ENCODE data around the gene FAM124B.
"Not testable (repeated sequence)": the region's sequence is repeated elsewhere in the genome, so short reads cannot be mapped to it uniquely, and the experiment has no call there.

Gene FAM124B

DNA sequence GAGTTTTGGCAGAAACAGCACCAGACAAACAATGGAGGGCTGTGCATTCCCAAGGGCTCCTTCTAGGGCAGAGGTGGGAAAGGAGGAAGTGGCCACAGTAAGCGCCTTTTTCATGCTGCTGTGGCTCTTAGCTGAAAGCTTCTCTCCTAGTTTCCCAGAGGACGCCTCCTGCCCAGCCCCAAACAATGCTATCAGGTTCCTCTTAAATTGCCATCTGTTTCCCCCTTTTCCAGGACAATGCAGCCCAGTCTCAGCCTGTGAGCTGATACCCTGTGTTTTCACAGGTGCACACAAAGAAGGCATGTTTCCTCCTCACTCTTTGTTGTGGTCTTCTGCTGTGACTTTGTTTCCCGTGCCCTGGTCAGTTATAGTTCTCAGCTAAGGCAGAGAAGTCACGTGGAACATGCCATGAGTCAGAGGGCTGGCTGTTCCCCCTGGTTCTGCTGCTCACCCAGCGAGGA, 5.4 kb upstream of the FAM124B start:
- no peak for TF ChIP-seq POLR2AphosphoS5 (IDR thresholded peaks at IDR 0.05; ENCODE audit: borderline replicate concordance, low read depth, low read length)
- no peak for TF ChIP-seq FOXP2 (optimal IDR thresholded peaks at IDR 0.05; ENCODE audit: control extremely low read depth, extremely low read length, insufficient read depth)
- TF ChIP-seq EZH2 (IDR thresholded peaks at IDR 0.05), result no peak
- Histone ChIP-seq H3K9me3 (ENCODE audit: low read depth, low read length) (no peaks in the 10 kb centered on the region), H3K4me3 (no peak overlapping the region), H3K36me3 (ENCODE audit: insufficient read depth, low read length) (no peaks in the 10 kb centered on the region), H3K9ac (ENCODE audit: insufficient read length) (no peak overlapping the region), H3K27ac (no peak overlapping the region)
- DNase-seq (ENCODE audit: low read depth, low spot score), result no peak

DNA sequence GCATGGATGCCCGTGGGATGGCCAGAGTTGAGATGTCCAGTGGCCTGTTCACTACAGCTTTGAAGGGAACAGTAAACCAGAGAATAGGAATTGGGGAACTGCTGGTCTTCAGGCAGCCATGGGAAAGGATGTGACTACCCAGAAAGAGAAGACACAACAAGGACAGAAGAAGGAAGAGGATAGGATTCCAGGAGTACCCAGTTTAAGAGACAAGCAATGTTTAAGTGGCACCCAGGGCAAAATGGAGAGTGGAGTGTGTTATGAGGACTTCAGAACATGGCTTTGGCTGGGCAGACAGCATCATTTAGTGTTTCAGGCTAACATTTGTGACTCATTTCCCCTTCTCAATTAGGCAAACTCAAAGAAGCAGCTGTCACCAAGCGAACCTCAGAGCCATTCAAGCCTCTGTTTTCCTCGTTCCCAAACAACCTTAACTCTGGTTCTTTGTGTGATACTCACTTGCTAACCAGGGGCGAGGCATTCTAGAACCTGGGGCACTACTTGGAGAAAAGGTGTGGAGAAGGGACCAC, 4.0 kb upstream of the FAM124B start:
- no peak for DNase-seq (ENCODE audit: low read depth, low spot score)
- no peaks in the 10 kb centered on the region for H3K36me3 ChIP-seq (ENCODE audit: insufficient read depth, low read length)
- no peak overlapping the region for H3K9ac ChIP-seq (ENCODE audit: insufficient read length)
- TF ChIP-seq FOXP2 (optimal IDR thresholded peaks at IDR 0.05; ENCODE audit: control extremely low read depth, extremely low read length, insufficient read depth) (no peak), POLR2AphosphoS5 (IDR thresholded peaks at IDR 0.05; ENCODE audit: borderline replicate concordance, low read depth, low read length) (no peak), EZH2 (IDR thresholded peaks at IDR 0.05) (no peak)
- H3K9me3 ChIP-seq (ENCODE audit: low read depth, low read length), result no peaks in the 10 kb centered on the region
- H3K27ac ChIP-seq, result no peak overlapping the region
- no peak overlapping the region for H3K4me3 ChIP-seq

DNA sequence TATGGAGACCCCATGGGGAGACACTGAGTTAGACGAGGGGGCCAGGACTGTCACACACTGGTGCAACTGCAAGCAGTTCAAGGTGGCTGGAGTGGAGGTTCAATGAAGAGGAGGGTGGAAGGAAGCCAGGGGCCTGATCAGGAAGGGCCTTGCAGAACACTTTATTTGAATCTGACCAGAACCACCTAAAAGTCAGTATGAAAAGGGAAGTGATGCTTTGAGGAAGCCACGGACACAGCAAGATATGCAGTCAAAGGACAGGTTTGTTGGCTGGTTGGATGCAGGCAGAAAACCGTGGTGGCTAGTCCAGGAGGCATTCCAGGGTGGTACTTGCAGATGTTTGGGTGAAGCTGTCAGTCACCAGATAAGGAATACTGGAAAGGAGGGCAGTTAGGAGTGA, 3.5 kb upstream of the FAM124B start:
- no peaks in the 10 kb centered on the region for H3K36me3 ChIP-seq (ENCODE audit: insufficient read depth, low read length)
- no peak for TF ChIP-seq POLR2AphosphoS5 (IDR thresholded peaks at IDR 0.05; ENCODE audit: borderline replicate concordance, low read depth, low read length)
- no peak for TF ChIP-seq EZH2 (IDR thresholded peaks at IDR 0.05)
- TF ChIP-seq FOXP2 (optimal IDR thresholded peaks at IDR 0.05; ENCODE audit: control extremely low read depth, extremely low read length, insufficient read depth), result no peak
- no peaks in the 10 kb centered on the region for H3K9me3 ChIP-seq (ENCODE audit: low read depth, low read length)
- H3K9ac ChIP-seq (ENCODE audit: insufficient read length), result no peak overlapping the region
- no peak overlapping the region for H3K27ac ChIP-seq
- DNase-seq (ENCODE audit: low read depth, low spot score), result no peak
- H3K4me3 ChIP-seq, result no peak overlapping the region

DNA sequence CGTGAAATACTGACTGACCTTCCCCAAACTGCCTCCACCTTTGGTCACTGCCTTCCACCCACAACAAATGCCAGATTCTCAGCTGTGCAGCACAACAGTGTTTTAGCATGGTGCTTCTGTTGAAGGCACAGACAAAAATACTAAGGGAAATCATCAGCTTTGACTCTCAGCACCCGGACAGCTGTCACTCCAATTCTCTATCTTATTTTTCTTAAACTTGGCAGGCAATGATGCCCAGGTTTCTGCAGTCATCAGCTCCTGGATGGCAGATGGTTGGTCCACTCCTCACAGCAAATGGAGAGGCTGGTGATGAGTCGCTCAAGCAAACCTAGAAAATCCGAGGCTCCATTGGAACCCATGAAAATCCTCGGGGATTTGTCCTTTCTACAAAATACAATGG, 2.9 kb upstream of the FAM124B start:
- Histone ChIP-seq H3K27ac (no peak overlapping the region), H3K4me3 (no peak overlapping the region), H3K9ac (ENCODE audit: insufficient read length) (no peak overlapping the region), H3K9me3 (ENCODE audit: low read depth, low read length) (no peaks in the 10 kb centered on the region), H3K36me3 (ENCODE audit: insufficient read depth, low read length) (no peaks in the 10 kb centered on the region)
- no peak for DNase-seq (ENCODE audit: low read depth, low spot score)
- TF ChIP-seq EZH2 (IDR thresholded peaks at IDR 0.05) (no peak), FOXP2 (optimal IDR thresholded peaks at IDR 0.05; ENCODE audit: control extremely low read depth, extremely low read length, insufficient read depth) (no peak), POLR2AphosphoS5 (IDR thresholded peaks at IDR 0.05; ENCODE audit: borderline replicate concordance, low read depth, low read length) (no peak)

DNA sequence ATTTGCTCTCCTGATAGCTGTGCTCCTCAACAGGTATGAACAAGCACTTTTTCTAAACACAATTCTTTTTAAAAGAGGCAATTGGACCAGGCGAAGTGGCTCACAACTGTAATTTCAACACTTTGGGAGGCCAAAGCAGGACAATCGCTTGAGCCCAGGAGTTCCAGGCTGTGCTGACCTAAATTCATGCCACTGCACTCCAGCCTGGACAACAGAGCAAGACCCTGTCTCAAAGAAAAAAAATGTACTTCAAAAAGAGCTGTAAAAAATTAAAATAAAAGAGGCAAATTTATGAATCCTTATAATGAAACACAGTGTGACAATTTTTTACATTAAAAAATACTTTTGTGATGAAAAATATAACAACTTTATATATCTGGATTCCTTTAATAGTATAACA, 1.8 kb upstream of the FAM124B start:
- DNase-seq (ENCODE audit: low read depth, low spot score), result no peak
- Histone ChIP-seq H3K9ac (ENCODE audit: insufficient read length) (no peak overlapping the region), H3K36me3 (ENCODE audit: insufficient read depth, low read length) (no peaks in the 10 kb centered on the region), H3K27ac (no peak overlapping the region), H3K9me3 (ENCODE audit: low read depth, low read length) (no peaks in the 10 kb centered on the region), H3K4me3 (no peak overlapping the region)
- TF ChIP-seq EZH2 (IDR thresholded peaks at IDR 0.05) (no peak), POLR2AphosphoS5 (IDR thresholded peaks at IDR 0.05; ENCODE audit: borderline replicate concordance, low read depth, low read length) (no peak)

DNA sequence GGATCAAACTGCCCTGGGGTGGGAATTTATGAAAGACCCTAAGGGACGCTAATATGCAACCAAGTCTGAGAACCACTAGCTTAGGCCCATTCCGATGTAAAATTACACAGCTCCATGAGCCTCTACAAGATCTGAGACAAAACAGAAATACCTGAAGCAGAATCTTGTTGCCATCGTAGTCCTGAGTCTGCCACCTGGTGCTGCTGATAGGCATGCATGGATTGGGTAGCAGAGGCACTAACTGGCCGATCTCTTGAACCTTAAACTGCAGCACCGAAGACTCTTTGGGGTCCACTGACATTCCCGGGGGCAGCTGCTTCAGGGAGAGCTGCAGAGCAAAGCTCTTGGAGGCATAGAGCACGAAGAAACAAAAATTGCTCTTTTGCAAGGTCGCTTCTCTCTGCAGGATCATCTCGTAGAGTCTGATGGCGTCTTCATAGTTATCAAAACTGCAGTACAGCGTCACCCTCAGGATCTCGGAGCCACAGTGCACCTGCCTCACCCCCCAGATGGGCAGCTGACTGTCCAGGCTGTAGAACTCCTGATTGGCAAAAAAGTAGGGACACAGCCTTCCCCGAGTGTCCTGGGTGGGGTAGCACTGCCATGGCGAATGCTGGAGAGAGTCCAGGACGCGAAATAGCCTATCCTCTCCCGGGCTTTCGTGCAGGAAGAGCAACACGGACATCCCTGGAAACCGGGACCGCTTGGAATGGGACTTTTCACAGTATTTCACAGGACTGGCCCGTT, 848 bp downstream of the FAM124B start:
- TF ChIP-seq POLR2AphosphoS5 (IDR thresholded peaks at IDR 0.05; ENCODE audit: borderline replicate concordance, low read depth, low read length), result no peak
- no peak for TF ChIP-seq FOXP2 (optimal IDR thresholded peaks at IDR 0.05; ENCODE audit: control extremely low read depth, extremely low read length, insufficient read depth)
- TF ChIP-seq EZH2 (IDR thresholded peaks at IDR 0.05), result no peak
- no peak overlapping the region for H3K9ac ChIP-seq (ENCODE audit: insufficient read length)
- H3K4me3 ChIP-seq, result no peak overlapping the region

DNA sequence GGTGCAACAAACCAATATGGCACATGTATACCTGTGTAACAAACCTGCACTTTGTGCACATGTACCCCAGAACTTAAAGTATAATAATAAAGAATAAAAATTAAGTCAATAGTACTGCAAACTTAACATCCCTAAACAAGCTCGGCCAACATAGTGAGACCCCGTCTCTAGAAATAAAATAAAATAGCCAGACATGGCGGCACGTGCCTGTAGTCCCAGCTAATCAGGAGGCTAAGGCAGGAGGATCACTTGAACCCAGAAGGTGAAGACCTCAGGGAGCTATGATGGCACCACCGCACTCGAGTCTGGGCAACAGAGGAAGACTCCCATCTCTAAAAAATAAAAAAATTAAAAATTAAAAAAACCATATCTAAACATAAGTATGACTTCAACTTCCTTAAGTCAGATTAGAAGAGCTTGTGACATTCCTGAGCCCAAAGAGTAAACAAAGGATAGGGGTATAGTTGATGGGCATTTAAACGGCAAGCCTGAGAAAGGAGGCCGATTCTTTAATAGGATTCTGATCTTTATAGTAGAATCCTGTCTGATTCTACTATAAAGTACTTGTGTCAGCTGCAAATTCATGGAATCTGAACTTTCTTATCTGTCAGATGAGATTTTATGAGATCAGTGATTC, 1.6 kb downstream of the FAM124B start:
- no peak for TF ChIP-seq EZH2 (IDR thresholded peaks at IDR 0.05)
- no peak for TF ChIP-seq POLR2AphosphoS5 (IDR thresholded peaks at IDR 0.05; ENCODE audit: borderline replicate concordance, low read depth, low read length)
- no peak for TF ChIP-seq FOXP2 (optimal IDR thresholded peaks at IDR 0.05; ENCODE audit: control extremely low read depth, extremely low read length, insufficient read depth)
- Histone ChIP-seq H3K36me3 (ENCODE audit: insufficient read depth, low read length) (no peaks in the 10 kb centered on the region), H3K27ac (no peak overlapping the region), H3K9ac (ENCODE audit: insufficient read length) (no peak overlapping the region), H3K9me3 (ENCODE audit: low read depth, low read length) (no peaks in the 10 kb centered on the region), H3K4me3 (no peak overlapping the region)
- DNase-seq (ENCODE audit: low read depth, low spot score), result no peak

More for the DNA sequence above, 848 bp downstream of the FAM124B start:
- no peaks in the 10 kb centered on the region for H3K36me3 ChIP-seq (ENCODE audit: insufficient read depth, low read length)
- H3K9me3 ChIP-seq (ENCODE audit: low read depth, low read length), result no peaks in the 10 kb centered on the region
- DNase-seq (ENCODE audit: low read depth, low spot score), result no peak
- H3K27ac ChIP-seq, result no peak overlapping the region

DNA sequence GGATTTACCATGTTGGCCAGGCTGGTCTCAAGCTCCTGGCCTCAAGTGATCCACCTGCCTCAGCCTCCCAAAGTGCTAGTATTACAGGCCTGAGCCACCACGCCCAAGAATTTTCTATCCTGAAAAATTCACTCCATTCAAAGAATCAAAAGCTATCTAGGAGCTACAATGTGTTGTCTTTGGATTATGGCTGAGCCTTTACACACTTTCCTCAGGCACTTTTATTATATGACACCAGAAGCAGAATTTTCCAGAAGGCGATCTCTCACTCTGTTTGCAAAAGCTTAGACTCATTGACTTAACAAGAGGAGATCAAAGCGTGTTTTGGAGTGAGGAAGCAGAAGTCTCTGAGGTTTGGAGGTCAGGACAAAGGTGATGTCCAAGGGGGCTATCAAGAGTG, 3.6 kb downstream of the FAM124B start:
- H3K9me3 ChIP-seq (ENCODE audit: low read depth, low read length), result no peaks in the 10 kb centered on the region
- no peak overlapping the region for H3K27ac ChIP-seq
- DNase-seq (ENCODE audit: low read depth, low spot score), result no peak
- H3K4me3 ChIP-seq, result no peak overlapping the region
- H3K36me3 ChIP-seq (ENCODE audit: insufficient read depth, low read length), result no peaks in the 10 kb centered on the region
- TF ChIP-seq POLR2AphosphoS5 (IDR thresholded peaks at IDR 0.05; ENCODE audit: borderline replicate concordance, low read depth, low read length) (no peak), EZH2 (IDR thresholded peaks at IDR 0.05) (no peak), FOXP2 (optimal IDR thresholded peaks at IDR 0.05; ENCODE audit: control extremely low read depth, extremely low read length, insufficient read depth) (no peak)
- H3K9ac ChIP-seq (ENCODE audit: insufficient read length), result no peak overlapping the region

DNA sequence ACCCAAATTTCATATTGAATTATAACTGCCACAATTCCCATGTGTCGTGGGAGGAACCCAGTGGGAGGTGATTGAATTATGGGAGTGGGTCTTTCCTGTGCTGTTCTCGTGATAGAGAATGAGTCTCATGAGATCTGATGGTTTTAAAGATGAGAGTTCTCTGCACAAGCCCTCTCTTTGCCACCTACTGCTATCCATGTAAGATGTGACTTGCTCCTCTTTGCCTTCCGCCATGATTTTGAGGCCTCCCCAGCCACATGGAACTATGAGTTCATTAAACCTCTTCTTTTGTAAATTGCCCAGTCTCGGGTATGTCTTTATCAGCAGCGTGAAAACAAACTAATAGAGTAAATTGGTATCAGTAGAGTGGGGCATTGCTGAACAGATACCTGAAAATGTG, 4.8 kb downstream of the FAM124B start:
- DNase-seq (ENCODE audit: low read depth, low spot score); H3K4me3 ChIP-seq; H3K9me3 ChIP-seq (ENCODE audit: low read depth, low read length); H3K36me3 ChIP-seq (ENCODE audit: insufficient read depth, low read length); H3K27ac ChIP-seq; H3K9ac ChIP-seq (ENCODE audit: insufficient read length): not testable (repeated sequence)
